PC-9 (cell line): ENCODE measurements around the gene NF1. TPM values are rescaled to one million over a fixed set of nuclear protein-coding genes. Genes with fewer than 3 reads are reported as not detected.
"Not testable (repeated sequence)": the region's sequence is repeated elsewhere in the genome, so short reads cannot be mapped to it uniquely, and the experiment has no call there.

Experiments
- BruUV-seq: library from RNA; stranded (reverse); fragments of 400-500 nt; replicated peaks from 2 replicates; lab custom pipeline; 2021; lab: Mats Ljungman, UMichigan
- CTCF ChIA-PET: fragments of 300-600 bp; sonication (Branson Sonifier 250); formaldehyde crosslinking; loops from one replicate; lab custom pipeline; 2022; ENCODE audit warnings: antibody characterized with exemption; lab: Charles Lee
- POLR2A ChIA-PET: fragments of 300-600 bp; sonication (Branson Sonifier 250); formaldehyde crosslinking; loops from one replicate; lab custom pipeline; 2022; ENCODE audit warnings: antibody characterized with exemption; ENCODE audit not compliant: unreplicated experiment; lab: Charles Lee
- DNase-seq, 2 experiments: peaks; one replicate each; pipeline versions ENCODE4 v3.0.0 to v3.0.0-alpha.2; 2015 to 2022; ENCODE audit warnings: mixed read lengths in 1 of 2
- H2AFZ ChIP-seq: fragments of 200-600 bp; sonication (generic); 2 replicates; pipeline ENCODE4 v1.8.1; 2017; ENCODE audit warnings: antibody characterized with exemption
- H3F3A ChIP-seq: fragments of 200-600 bp; sonication (generic); 2 replicates; pipeline ENCODE4 v1.8.1; 2017; ENCODE audit warnings: antibody characterized with exemption, mild to moderate bottlenecking, low read depth; ENCODE audit not compliant: insufficient read depth
- H3K27ac ChIP-seq: fragments of 200-600 bp; sonication (generic); 2 replicates; pipeline ENCODE4 v1.6.1; 2016; ENCODE audit warnings: mixed run types
- H3K27me3 ChIP-seq: fragments of 200-600 bp; sonication (generic); 2 replicates; pipeline ENCODE4 v1.6.1; 2016; ENCODE audit warnings: low read depth, mixed run types; ENCODE audit not compliant: insufficient read depth
- H3K36me3 ChIP-seq: fragments of 200-600 bp; sonication (generic); 2 replicates; pipeline ENCODE4 v1.6.1; 2016; ENCODE audit warnings: low read depth, mixed run types
- H3K4me1 ChIP-seq: fragments of 200-600 bp; sonication (generic); replicated peaks from 2 replicates; pipeline ENCODE4 v1.6.1; 2016; ENCODE audit warnings: mixed run types; ENCODE audit not compliant: insufficient read depth
- H3K4me2 ChIP-seq: fragments of 200-600 bp; sonication (generic); 2 replicates; pipeline ENCODE4 v1.6.1; 2017; ENCODE audit warnings: mixed run types
- H3K4me3 ChIP-seq: fragments of 200-600 bp; sonication (generic); 2 replicates; pipeline ENCODE4 v1.6.1; 2016; ENCODE audit warnings: mixed run types
- H3K79me2 ChIP-seq: fragments of 200-600 bp; sonication (generic); 2 replicates; pipeline ENCODE4 v1.6.1; 2017; ENCODE audit warnings: low read depth, mixed run types
- H3K9me2 ChIP-seq: fragments of 200-600 bp; sonication (generic); 2 replicates; pipeline ENCODE4 v1.8.1; 2017; ENCODE audit warnings: mild to moderate bottlenecking; ENCODE audit not compliant: insufficient read depth
- H3K9me3 ChIP-seq: fragments of 200-600 bp; sonication (generic); 2 replicates; pipeline ENCODE4 v1.8.1; 2016; ENCODE audit warnings: low read depth; ENCODE audit not compliant: insufficient read depth
- H4K20me1 ChIP-seq: fragments of 200-600 bp; sonication (generic); 2 replicates; pipeline ENCODE4 v1.8.1; 2017; ENCODE audit not compliant: insufficient read depth
- EZH2 ChIP-seq: fragments of 200-600 bp; sonication (generic); IDR thresholded peaks from 2 replicates; pipeline ENCODE4 v1.8.0; 2017; ENCODE audit warnings: antibody characterized with exemption, low read depth
- intact Hi-C: fragments of 100-400 bp; cut with micrococcal nuclease; formaldehyde crosslinking; loops from one replicate; pipeline ENCODE4 v1.10.0; 2022; ENCODE audit not compliant: unreplicated experiment
- total RNA-seq: library from RNA; stranded (reverse); gene quantifications from 2 replicates; pipeline ENCODE4 v1.2.3, GENCODE V29; 2021
- TF ChIP-seq, protein P1 (sequence below): fragments of 200-600 bp; sonication (generic); conservative IDR thresholded peaks from 2 replicates; pipeline ENCODE4 v1.6.1; 2017; ENCODE audit warnings: mixed run types, antibody characterized with exemption, mild to moderate bottlenecking, moderate library complexity

Gene NF1
- total RNA-seq, 1 experiment from 2014 or later = 61.0 TPM

DNA sequence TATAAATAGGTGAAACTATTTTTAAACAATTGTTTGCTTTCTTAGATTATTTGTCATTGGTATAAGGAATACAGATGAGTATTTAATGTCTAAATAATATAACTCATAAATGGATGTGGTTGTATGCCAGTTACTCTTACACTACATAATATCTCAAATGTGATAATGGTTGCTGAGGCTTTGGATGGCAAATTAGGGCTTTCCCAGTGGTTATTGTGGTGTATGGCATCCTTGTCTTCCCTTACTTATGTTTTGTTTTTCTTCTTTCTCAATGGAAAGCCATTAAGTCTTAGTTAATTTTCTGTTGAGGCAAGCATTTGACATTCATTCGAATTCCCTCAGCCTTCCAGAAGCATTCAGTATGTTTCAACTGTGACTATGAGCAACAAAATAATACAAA lies 191.8 kb downstream of the NF1 start:
- H3K4me1 ChIP-seq = no peaks in the 10 kb centered on the region
- H3F3A ChIP-seq = no peaks in the 10 kb centered on the region
- no peaks in the 10 kb centered on the region for H3K9me3 ChIP-seq
- ChIA-PET POLR2A (no interaction called here), CTCF (no interaction called here)
- BruUV-seq = no TSS peak
- H3K27ac ChIP-seq = no peak overlapping the region
- no peaks in the 10 kb centered on the region for H4K20me1 ChIP-seq
- no peak overlapping the region for H3K4me2 ChIP-seq
- no peaks in the 10 kb centered on the region for H3K27me3 ChIP-seq
- no peak overlapping the region for H3K4me3 ChIP-seq
- no peaks in the 10 kb centered on the region for H3K9me2 ChIP-seq
- no peak overlapping the region for H2AFZ ChIP-seq
- no peak for DNase-seq
- TF ChIP-seq EZH2 = no peak
- TF ChIP-seq, protein P1, sequence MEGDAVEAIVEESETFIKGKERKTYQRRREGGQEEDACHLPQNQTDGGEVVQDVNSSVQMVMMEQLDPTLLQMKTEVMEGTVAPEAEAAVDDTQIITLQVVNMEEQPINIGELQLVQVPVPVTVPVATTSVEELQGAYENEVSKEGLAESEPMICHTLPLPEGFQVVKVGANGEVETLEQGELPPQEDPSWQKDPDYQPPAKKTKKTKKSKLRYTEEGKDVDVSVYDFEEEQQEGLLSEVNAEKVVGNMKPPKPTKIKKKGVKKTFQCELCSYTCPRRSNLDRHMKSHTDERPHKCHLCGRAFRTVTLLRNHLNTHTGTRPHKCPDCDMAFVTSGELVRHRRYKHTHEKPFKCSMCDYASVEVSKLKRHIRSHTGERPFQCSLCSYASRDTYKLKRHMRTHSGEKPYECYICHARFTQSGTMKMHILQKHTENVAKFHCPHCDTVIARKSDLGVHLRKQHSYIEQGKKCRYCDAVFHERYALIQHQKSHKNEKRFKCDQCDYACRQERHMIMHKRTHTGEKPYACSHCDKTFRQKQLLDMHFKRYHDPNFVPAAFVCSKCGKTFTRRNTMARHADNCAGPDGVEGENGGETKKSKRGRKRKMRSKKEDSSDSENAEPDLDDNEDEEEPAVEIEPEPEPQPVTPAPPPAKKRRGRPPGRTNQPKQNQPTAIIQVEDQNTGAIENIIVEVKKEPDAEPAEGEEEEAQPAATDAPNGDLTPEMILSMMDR = no peak; the same call in 1 of the 2 replicates
- intact Hi-C loops = no loop called here
- no peaks in the 10 kb centered on the region for H3K79me2 ChIP-seq
- no peaks in the 10 kb centered on the region for H3K36me3 ChIP-seq

DNA sequence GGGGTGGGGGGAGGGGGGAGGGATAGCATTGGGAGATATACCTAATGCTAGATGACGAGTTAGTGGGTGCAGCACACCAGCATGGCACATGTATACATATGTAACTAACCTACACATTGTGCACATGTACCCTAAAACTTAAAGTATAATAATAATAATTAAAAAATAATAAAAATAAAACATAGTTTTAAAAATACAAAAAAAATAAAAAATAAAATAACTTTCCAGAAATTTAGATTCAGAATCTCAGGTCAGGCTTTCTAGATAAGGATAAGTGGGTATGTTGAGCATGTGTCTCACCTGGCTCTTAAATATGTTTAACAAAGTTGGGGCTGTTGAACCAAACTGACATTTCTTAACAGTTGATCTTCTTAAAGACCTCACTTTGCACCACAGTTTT lies 193.2 kb downstream of the NF1 start:
- H3K27me3 ChIP-seq, DNase-seq, H3F3A ChIP-seq, H3K27ac ChIP-seq, H3K79me2 ChIP-seq, H3K9me2 ChIP-seq, H4K20me1 ChIP-seq, H3K4me1 ChIP-seq, H3K4me2 ChIP-seq, intact Hi-C loops, CTCF ChIA-PET, H2AFZ ChIP-seq, POLR2A ChIA-PET, H3K4me3 ChIP-seq, BruUV-seq, H3K36me3 ChIP-seq, H3K9me3 ChIP-seq: not testable (repeated sequence)

DNA sequence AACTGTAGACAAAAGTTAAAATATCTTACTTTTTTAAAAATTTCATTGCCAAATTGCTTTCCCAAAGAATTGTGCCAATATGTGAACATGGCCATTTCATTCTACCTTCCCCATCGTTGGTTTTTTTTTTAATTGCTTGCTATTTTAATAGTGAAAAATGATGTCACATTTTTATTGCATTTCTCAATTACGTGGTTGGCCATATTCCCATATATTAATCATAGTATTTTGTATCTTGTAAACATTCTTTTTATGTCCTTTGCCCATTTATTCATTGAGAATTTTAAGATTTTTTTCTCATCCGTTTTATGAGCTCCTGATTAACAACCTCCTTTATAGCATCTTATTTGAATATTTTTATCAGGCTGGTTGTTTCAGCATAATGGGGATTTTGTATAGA lies 195.0 kb downstream of the NF1 start:
- H3K9me2 ChIP-seq = no peaks in the 10 kb centered on the region
- BruUV-seq = no TSS peak
- H3K27me3 ChIP-seq = no peaks in the 10 kb centered on the region
- H2AFZ ChIP-seq = no peak overlapping the region
- H3K9me3 ChIP-seq = no peaks in the 10 kb centered on the region
- POLR2A ChIA-PET = no interaction called here
- CTCF ChIA-PET = no interaction called here
- intact Hi-C loops = no loop called here
- no peaks in the 10 kb centered on the region for H3K36me3 ChIP-seq
- H3K79me2 ChIP-seq = no peaks in the 10 kb centered on the region
- no peak overlapping the region for H3K27ac ChIP-seq
- TF ChIP-seq EZH2 = no peak
- TF ChIP-seq, protein P1 = no peak
- no peak for DNase-seq
- no peak overlapping the region for H3K4me2 ChIP-seq
- H4K20me1 ChIP-seq = no peaks in the 10 kb centered on the region
- H3F3A ChIP-seq = no peaks in the 10 kb centered on the region
- H3K4me1 ChIP-seq = no peaks in the 10 kb centered on the region
- no peak overlapping the region for H3K4me3 ChIP-seq

DNA sequence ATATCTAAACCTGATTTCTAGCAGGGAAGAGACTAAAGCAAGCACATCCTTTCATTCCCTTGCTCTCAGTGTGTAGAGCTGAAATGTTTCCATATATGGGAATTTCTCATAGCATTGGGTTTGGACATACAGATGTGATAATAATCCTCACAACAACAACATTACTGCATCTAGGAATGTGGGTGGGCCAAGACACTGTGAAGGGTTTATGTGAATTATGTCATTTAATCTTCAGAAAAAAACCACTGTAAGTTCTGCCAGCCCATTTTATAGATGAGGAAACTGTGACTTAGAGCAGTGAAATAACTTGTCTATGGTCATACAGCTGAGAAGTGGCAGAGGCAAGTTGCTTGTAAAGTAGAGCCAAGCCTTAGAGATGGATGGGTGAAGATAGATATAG lies 197.0 kb downstream of the NF1 start:
- intact Hi-C loops = no loop called here
- CTCF ChIA-PET = no interaction called here

More for the DNA sequence above, 197.0 kb downstream of the NF1 start:
- Histone ChIP-seq H3K27me3 (no peaks in the 10 kb centered on the region), H2AFZ (no peak overlapping the region), H3K27ac (no peak overlapping the region), H3K4me3 (no peak overlapping the region), H4K20me1 (0 out of 2 replicates have a peak, but pooled peaks cover 5% of the 10 kb centered on the region), H3K79me2 (no peaks in the 10 kb centered on the region), H3F3A (no peaks in the 10 kb centered on the region), H3K9me2 (no peaks in the 10 kb centered on the region), H3K4me2 (no peak overlapping the region), H3K9me3 (no peaks in the 10 kb centered on the region), H3K4me1 (no peaks in the 10 kb centered on the region), H3K36me3 (no peaks in the 10 kb centered on the region)
- no TSS peak for BruUV-seq
- POLR2A ChIA-PET = no interaction called here
- no peak for DNase-seq
- TF ChIP-seq, protein P1 = no peak
